ENCODE measurements around the gene ATG2B.

DNA sequence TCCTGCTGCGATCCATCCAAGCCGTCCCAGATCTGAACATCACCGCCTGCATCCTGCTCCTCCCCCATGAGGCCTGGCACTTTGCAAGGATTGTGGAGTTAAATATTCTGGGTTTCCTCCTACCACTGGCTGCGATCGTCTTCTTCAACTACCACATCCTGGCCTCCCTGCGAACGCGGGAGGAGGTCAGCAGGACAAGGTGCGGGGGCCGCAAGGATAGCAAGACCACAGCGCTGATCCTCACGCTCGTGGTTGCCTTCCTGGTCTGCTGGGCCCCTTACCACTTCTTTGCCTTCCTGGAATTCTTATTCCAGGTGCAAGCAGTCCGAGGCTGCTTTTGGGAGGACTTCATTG is 99.0 kb downstream of the ATG2B start:
- TF ChIP-seq, protein P1, sequence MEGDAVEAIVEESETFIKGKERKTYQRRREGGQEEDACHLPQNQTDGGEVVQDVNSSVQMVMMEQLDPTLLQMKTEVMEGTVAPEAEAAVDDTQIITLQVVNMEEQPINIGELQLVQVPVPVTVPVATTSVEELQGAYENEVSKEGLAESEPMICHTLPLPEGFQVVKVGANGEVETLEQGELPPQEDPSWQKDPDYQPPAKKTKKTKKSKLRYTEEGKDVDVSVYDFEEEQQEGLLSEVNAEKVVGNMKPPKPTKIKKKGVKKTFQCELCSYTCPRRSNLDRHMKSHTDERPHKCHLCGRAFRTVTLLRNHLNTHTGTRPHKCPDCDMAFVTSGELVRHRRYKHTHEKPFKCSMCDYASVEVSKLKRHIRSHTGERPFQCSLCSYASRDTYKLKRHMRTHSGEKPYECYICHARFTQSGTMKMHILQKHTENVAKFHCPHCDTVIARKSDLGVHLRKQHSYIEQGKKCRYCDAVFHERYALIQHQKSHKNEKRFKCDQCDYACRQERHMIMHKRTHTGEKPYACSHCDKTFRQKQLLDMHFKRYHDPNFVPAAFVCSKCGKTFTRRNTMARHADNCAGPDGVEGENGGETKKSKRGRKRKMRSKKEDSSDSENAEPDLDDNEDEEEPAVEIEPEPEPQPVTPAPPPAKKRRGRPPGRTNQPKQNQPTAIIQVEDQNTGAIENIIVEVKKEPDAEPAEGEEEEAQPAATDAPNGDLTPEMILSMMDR (IDR thresholded peaks at IDR 0.05 in 8 of 11, conservative IDR thresholded peaks at IDR 0.05 in 3 of 11), result no peak
- TF ChIP-seq POLR2A (IDR thresholded peaks at IDR 0.05) (no peak), POLR2AphosphoS5 (IDR thresholded peaks at IDR 0.05) (no peak)

Data from spleen (tissue), 7 donors.